Vagina (tissue), 2 donors: ENCODE results near the gene MORN4.

Source experiments
- CTCF ChIP-seq, 3 experiments: fragments of 450-650 bp in 2 of 3; fragments of 200-600 bp in 1 of 3; sonication (generic) in 1 of 3; IDR thresholded peaks; one replicate each; pipeline ENCODE4 v1.5.1; 2017 to 2019; ENCODE audit warnings: antibody characterized with exemption in 3 of 3, mild to moderate bottlenecking in 2 of 3, moderate library complexity in 2 of 3
- POLR2A ChIP-seq, 2 donors: fragments of 450-650 bp; IDR thresholded peaks; one replicate each; pipeline ENCODE4 v1.6.1; 2017; ENCODE audit warnings: antibody characterized with exemption in 2 of 2, mild to moderate bottlenecking in 2 of 2, moderate library complexity in 2 of 2
- POLR2AphosphoS5 ChIP-seq, 2 donors: sonication (generic); formaldehyde crosslinking; IDR thresholded peaks; one replicate each; pipeline ENCODE4 v1.9.0; 2017; ENCODE audit warnings: antibody characterized with exemption in 2 of 2, mild to moderate bottlenecking in 2 of 2, low read depth in 1 of 2; ENCODE audit not compliant: insufficient read depth in 1 of 2

- TF ChIP-seq POLR2A (IDR thresholded peaks at IDR 0.05) (no peak), CTCF (IDR thresholded peaks at IDR 0.05) (no peak), POLR2AphosphoS5 (IDR thresholded peaks at IDR 0.05; ENCODE audit: insufficient read depth in 1 of 2, low read depth in 1 of 2) (no peak)
Measured at GRCh38 chr10:97575127-97575668, 58.1 kb downstream of the MORN4 start.
